Ramos (cell line): ENCODE data around the gene GADD45GIP1.
"Not testable (repeated sequence)": the region's sequence is repeated elsewhere in the genome, so short reads cannot be mapped to it uniquely, and the experiment has no call there.

Experiments used
- in situ Hi-C: fragments of 300-500 bp; cut with MboI; formaldehyde crosslinking; loops from one replicate; pipeline ENCODE4 v1.14.3; 2022; ENCODE audit warnings: low sequenced_read_pairs; ENCODE audit not compliant: unreplicated experiment

GADD45GIP1 gene

DNA sequence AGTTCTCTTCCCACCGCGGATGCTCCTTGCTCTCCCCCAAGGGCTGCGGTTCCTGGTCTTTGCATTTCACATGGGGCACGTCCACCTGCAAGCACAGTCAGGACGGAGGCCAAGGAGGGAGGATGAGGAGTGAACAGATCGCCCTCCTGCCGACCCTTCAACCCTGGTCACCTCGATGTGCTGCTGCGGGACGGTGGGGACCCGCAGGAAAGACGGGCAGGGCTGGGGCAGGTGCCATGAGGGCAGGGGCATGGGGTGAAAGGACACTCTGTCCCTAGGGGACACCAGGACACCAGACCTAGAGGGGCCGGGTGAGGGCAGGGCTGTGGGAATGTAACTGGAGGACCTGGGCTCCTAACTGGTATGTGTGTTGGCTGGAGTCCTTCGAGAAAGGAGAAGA lies 38.8 kb downstream of the GADD45GIP1 start:
- in situ Hi-C loops: no loop called here

DNA sequence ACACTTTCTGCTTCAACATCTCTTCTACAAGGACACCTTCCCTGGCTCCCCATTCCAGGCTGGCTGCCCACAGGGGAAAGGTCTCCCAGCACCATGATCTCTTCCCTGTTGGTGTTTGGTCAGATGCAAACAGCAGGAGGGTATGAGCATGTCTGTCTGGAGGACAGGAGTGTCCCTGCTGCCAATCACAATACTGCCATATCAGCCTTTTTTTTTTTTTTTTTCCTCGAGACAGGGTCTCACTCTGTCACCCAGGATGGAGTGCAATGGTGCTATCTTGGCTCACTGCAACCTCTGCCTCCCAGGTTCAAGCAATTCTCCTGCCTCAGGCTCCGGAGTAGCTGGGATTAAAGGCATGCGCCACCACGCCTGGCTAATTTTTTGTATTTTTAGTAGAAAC lies 41.2 kb downstream of the GADD45GIP1 start:
- in situ Hi-C loops: not testable (repeated sequence)

DNA sequence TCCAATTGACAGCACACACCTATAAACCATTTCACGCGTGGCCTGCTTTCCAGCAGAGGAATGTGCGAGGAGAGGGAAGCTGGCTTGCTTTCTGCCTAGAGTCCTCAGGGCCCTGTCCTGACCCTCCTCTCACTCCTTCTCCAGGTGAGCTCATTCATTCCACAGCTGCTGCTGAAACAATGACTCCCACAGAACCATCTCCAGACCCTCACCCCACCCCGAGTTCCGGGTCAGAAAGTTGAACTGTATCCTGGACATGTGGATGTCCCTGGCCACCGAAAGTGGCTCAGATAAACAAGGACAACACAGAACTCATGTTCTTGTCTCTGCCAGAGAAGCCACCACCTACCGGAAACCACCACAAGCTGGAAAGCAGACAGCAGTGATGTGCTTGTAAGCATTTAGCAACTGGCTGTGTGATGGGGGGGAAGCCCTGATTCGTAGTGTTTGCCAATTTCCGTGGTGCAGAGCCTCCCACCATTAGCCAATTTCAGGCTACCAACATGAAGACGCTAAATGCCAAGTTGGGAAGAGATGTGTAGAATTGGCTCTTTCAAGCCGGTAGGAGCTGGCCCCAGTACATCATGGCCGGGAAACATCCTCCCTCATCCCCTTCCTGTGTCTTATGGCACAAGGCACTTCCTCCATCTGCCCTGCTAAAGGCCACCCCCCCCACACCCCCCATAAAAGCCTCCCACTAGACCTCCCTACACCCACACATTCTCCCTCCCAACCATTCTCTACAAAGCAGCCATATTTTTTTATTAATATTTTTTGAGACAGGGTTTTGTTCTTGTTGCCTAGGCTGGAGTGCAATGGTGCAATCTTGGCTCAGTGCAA lies 43.0 kb downstream of the GADD45GIP1 start:
- in situ Hi-C loops: no loop called here

DNA sequence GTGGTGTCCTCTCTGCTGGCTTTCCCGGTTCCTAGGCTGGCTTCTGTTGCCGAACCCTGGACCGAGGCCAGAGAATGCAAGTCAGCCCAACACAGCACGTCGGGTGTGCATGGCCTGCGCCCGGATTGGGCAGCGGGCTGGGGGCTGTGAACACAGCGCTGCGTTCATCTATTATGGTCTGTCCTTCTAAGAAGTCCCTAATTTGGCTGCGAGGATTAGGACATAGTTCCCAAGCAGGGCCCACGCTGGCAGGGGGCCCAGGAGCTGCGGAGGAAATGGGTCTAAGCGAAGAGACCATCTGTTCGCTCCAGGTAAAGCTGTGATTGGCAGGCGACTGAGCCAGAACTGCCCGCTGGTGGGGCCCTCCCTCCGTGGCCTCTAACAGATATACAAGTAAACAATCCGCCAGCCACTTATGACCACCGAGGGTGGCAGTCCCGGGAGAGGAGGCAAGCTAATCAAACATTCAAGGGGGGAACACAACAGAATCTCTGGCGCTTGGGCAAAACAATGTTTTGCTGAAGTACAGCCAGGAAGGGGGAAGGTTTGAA lies 43.9 kb downstream of the GADD45GIP1 start:
- in situ Hi-C loops: no loop called here

DNA sequence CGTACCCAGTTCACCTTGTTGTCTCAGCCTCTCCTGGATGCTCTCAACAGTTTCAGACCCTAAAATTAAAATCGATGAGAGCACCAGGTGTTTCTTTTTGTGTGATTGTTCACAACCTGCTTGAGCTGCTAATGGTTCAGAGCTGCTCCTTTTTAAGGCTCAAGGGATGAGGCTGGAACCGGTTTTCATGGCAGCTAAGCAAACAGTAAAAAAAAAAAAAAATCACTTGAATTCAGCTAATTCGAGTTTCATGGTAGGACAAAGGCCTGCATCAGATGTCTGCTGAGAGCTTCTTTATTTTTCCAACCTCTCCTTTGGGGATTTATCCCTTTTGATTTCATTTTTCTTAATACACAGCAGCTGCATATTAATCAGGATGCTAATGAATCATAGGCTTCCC lies 44.5 kb downstream of the GADD45GIP1 start:
- in situ Hi-C loops: no loop called here

DNA sequence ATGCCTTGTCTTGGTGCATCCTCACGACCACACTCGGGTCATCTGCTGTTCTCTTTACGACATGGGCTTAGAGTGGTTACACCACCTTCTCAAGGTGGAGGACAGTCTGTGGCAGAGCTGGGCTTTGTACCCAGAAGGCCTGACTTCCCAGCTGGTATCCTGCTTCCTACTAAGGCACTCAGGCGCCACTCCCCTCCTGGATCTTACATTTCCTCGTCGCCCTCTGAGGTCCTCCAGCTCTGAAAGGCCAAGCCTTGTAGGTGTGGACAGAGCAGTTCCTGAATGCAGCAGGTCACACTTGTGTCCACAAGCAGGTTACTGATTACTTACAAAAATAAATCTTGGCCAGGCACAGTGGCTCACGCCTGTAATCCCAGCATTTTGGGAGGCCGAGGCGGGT lies 49.9 kb downstream of the GADD45GIP1 start:
- in situ Hi-C loops: no loop called here
